Left ventricle myocardium inferior (tissue), 1 donor: ENCODE measurements around the gene DENND5A. TPM values are rescaled to one million over a fixed set of nuclear protein-coding genes. Genes with fewer than 3 reads are reported as not detected.
A peak's percentile ranks its signal among the peaks of the same experiment; 100 is the strongest.
"Not testable (repeated sequence)": the region's sequence is repeated elsewhere in the genome, so short reads cannot be mapped to it uniquely, and the experiment has no call there.

Experiments used
- DNase-seq: peaks from one replicate; pipeline ENCODE4 v3.0.0-alpha.2; 2020
- H3K27ac ChIP-seq: fragments of 200-600 bp; replicated peaks from 2 replicates; pipeline ENCODE4 v1.8.0; 2021
- H3K27me3 ChIP-seq: fragments of 200-600 bp; 2 replicates; pipeline ENCODE4 v1.8.0; 2021; ENCODE audit warnings: low read depth
- H3K36me3 ChIP-seq: fragments of 200-600 bp; 2 replicates; pipeline ENCODE4 v1.8.0; 2021
- H3K4me1 ChIP-seq: fragments of 200-600 bp; 2 replicates; pipeline ENCODE4 v1.8.0; 2021
- H3K4me3 ChIP-seq: fragments of 200-600 bp; 2 replicates; pipeline ENCODE4 v1.8.0; 2021; ENCODE audit warnings: mild to moderate bottlenecking, moderate library complexity
- H3K9me3 ChIP-seq: fragments of 200-600 bp; replicated peaks from 2 replicates; pipeline ENCODE4 v1.8.0; 2021
- CTCF ChIP-seq: fragments of 200-600 bp; IDR thresholded peaks from 2 replicates; pipeline ENCODE4 v1.8.0; 2021; ENCODE audit warnings: antibody characterized with exemption, mild to moderate bottlenecking, borderline replicate concordance
- intact Hi-C: fragments of 100-400 bp; cut with micrococcal nuclease; formaldehyde crosslinking; loops from one replicate; pipeline ENCODE4 v1.11.0; 2022
- total RNA-seq: library from RNA; stranded (reverse); fragmentation: NEBNext Ultra II Directional; extraction: Animal tissue kit (Norgen Biotek cat#: 25700); gene quantifications from one replicate; pipeline ENCODE4 v1.2.1, GENCODE V29; 2021
- donor health status: DM: no; HTN: yes; CAD: no; lungs with severe emphysema.

Gene DENND5A
- total RNA-seq, 1 donor from 2014 or later = 117 TPM

GRCh38 chr11:9231848-9232177 lies 33.3 kb downstream of the DENND5A start:
- peaks cover 65% of the 10 kb centered on the region for H3K4me1 ChIP-seq
- intact Hi-C loops = no loop called here
- H3K27me3 ChIP-seq = no peaks in the 10 kb centered on the region
- peak overlapping the region; percentile 83 for H3K27ac ChIP-seq
- H3K4me3 ChIP-seq = peak overlapping the region; percentile 56
- no peak for TF ChIP-seq CTCF
- no peaks in the 10 kb centered on the region for H3K9me3 ChIP-seq
- no peak for DNase-seq
- H3K36me3 ChIP-seq = no peaks in the 10 kb centered on the region

GRCh38 chr11:9230296-9230695 lies 34.9 kb downstream of the DENND5A start:
- no peaks in the 10 kb centered on the region for H3K27me3 ChIP-seq
- DNase-seq = no peak
- no peaks in the 10 kb centered on the region for H3K36me3 ChIP-seq
- intact Hi-C loops = no loop called here
- peak overlapping the region; percentile 83 for H3K27ac ChIP-seq
- no peak overlapping the region for H3K4me3 ChIP-seq
- no peaks in the 10 kb centered on the region for H3K9me3 ChIP-seq
- H3K4me1 ChIP-seq = peaks cover 70% of the 10 kb centered on the region
- TF ChIP-seq CTCF = no peak

- Histone ChIP-seq H3K9me3 (no peaks in the 10 kb centered on the region), H3K27ac (no peak overlapping the region), H3K27me3 (no peaks in the 10 kb centered on the region), H3K36me3 (no peaks in the 10 kb centered on the region), H3K4me3 (no peak overlapping the region), H3K4me1 (peaks cover 68% of the 10 kb centered on the region)
- DNase-seq = no peak
- intact Hi-C loops = no loop called here
- TF ChIP-seq CTCF = no peak
Observed at GRCh38 chr11:9228091-9228490, 37.1 kb downstream of the DENND5A start.

GRCh38 chr11:9225748-9226298 lies 39.3 kb downstream of the DENND5A start:
- Histone ChIP-seq H3K4me1 (peaks cover 55% of the 10 kb centered on the region), H3K4me3 (no peak overlapping the region), H3K9me3 (no peaks in the 10 kb centered on the region), H3K27ac (no peak overlapping the region), H3K27me3 (no peaks in the 10 kb centered on the region), H3K36me3 (no peaks in the 10 kb centered on the region)
- no peak for TF ChIP-seq CTCF
- no peak for DNase-seq
- intact Hi-C loops = no loop called here

GRCh38 chr11:9222654-9223053 lies 42.5 kb downstream of the DENND5A start:
- DNase-seq = no peak
- H3K4me1 ChIP-seq = peaks cover 47% of the 10 kb centered on the region
- no peaks in the 10 kb centered on the region for H3K27me3 ChIP-seq
- no peak overlapping the region for H3K27ac ChIP-seq
- no peaks in the 10 kb centered on the region for H3K36me3 ChIP-seq
- no peak for TF ChIP-seq CTCF
- intact Hi-C loops = no loop called here
- no peaks in the 10 kb centered on the region for H3K9me3 ChIP-seq
- no peak overlapping the region for H3K4me3 ChIP-seq

- intact Hi-C loops, H3K9me3 ChIP-seq, H3K27me3 ChIP-seq, H3K36me3 ChIP-seq, H3K4me3 ChIP-seq, DNase-seq, H3K27ac ChIP-seq: not testable (repeated sequence)
- H3K4me1 ChIP-seq = peaks cover 43% of the 10 kb centered on the region
Observed at GRCh38 chr11:9220853-9221252, 44.3 kb downstream of the DENND5A start.
